Measurements from ENCODE around the gene TJP1. TPM values are rescaled to one million over a fixed set of nuclear protein-coding genes. Genes with fewer than 3 reads are reported as not detected.

The TJP1 gene
- total RNA-seq, 1 donor from 2014 or later: 159 TPM

- Mint-ChIP-seq H3K9me3 (no peaks in the 10 kb centered on the region), H3K4me1 (no peaks in the 10 kb centered on the region), H3K27me3 (ENCODE audit: low read depth) (no peaks in the 10 kb centered on the region)
These were observed 16.2 kb upstream of the TJP1 start for GRCh38 chr15:29838352-29839010.

GRCh38 chr15:29835301-29835700 lies 13.0 kb upstream of the TJP1 start:
- no peak for TF ChIP-seq CTCF (IDR thresholded peaks at IDR 0.05; ENCODE audit: unreplicated experiment)
- Mint-ChIP-seq H3K4me3 (no peak overlapping the region), H3K9me3 (peaks cover 4% of the 10 kb centered on the region), H3K27ac (no peak overlapping the region), H3K36me3 (no peaks in the 10 kb centered on the region), H3K4me1 (no peaks in the 10 kb centered on the region), H3K27me3 (ENCODE audit: low read depth) (no peaks in the 10 kb centered on the region)
- no peak for DNase-seq (ENCODE audit: low spot score in 2 of 2, unreplicated experiment in 2 of 2)

More at GRCh38 chr15:29838352-29839010, 16.2 kb upstream of the TJP1 start:
- DNase-seq (ENCODE audit: low spot score in 2 of 2, unreplicated experiment in 2 of 2): no peak
- no peak for TF ChIP-seq CTCF (IDR thresholded peaks at IDR 0.05; ENCODE audit: unreplicated experiment)
- H3K4me3 Mint-ChIP-seq: no peak overlapping the region
- no peak overlapping the region for H3K27ac Mint-ChIP-seq
- H3K36me3 Mint-ChIP-seq: no peaks in the 10 kb centered on the region

GRCh38 chr15:29832709-29833108 lies 10.4 kb upstream of the TJP1 start:
- no peak for TF ChIP-seq CTCF (IDR thresholded peaks at IDR 0.05; ENCODE audit: unreplicated experiment)

GRCh38 chr15:29826908-29827820 lies 4.9 kb upstream of the TJP1 start:
- Mint-ChIP-seq H3K4me1 (peaks cover 16% of the 10 kb centered on the region), H3K36me3 (no peaks in the 10 kb centered on the region)

More at GRCh38 chr15:29832709-29833108, 10.4 kb upstream of the TJP1 start:
- Mint-ChIP-seq H3K36me3 (no peaks in the 10 kb centered on the region), H3K27ac (no peak overlapping the region), H3K4me1 (peaks cover 2% of the 10 kb centered on the region), H3K27me3 (ENCODE audit: low read depth) (no peaks in the 10 kb centered on the region), H3K9me3 (peaks cover 4% of the 10 kb centered on the region), H3K4me3 (no peak overlapping the region)
- DNase-seq (ENCODE audit: low spot score in 2 of 2, unreplicated experiment in 2 of 2): no peak

GRCh38 chr15:29825227-29825626 lies 3.0 kb upstream of the TJP1 start:
- Mint-ChIP-seq H3K4me3 (no peak overlapping the region), H3K4me1 (peaks cover 19% of the 10 kb centered on the region), H3K36me3 (no peaks in the 10 kb centered on the region), H3K27ac (no peak overlapping the region), H3K9me3 (no peaks in the 10 kb centered on the region), H3K27me3 (ENCODE audit: low read depth) (no peaks in the 10 kb centered on the region)
- no peak for TF ChIP-seq CTCF (IDR thresholded peaks at IDR 0.05; ENCODE audit: unreplicated experiment)
- no peak for DNase-seq (ENCODE audit: low spot score in 2 of 2, unreplicated experiment in 2 of 2)

More at GRCh38 chr15:29826908-29827820, 4.9 kb upstream of the TJP1 start:
- no peaks in the 10 kb centered on the region for H3K9me3 Mint-ChIP-seq
- H3K4me3 Mint-ChIP-seq: no peak overlapping the region
- no peak for TF ChIP-seq CTCF (IDR thresholded peaks at IDR 0.05; ENCODE audit: unreplicated experiment)
- H3K27ac Mint-ChIP-seq: no peak overlapping the region
- no peaks in the 10 kb centered on the region for H3K27me3 Mint-ChIP-seq (ENCODE audit: low read depth)
- no peak for DNase-seq (ENCODE audit: low spot score in 2 of 2, unreplicated experiment in 2 of 2)
